Astrocyte (in vitro differentiated cells and primary cell): ENCODE measurements around the gene P3H2.

Experiments
- EZH2 ChIP-seq: IDR thresholded peaks from 2 replicates; pipeline ENCODE4 v1.6.1; 2012; ENCODE audit warnings: mild to moderate bottlenecking, low read length, inconsistent platforms; ENCODE audit not compliant: insufficient read depth
- TF ChIP-seq, protein P1 (sequence below): IDR thresholded peaks from 2 replicates; pipeline ENCODE4 v1.5.1; 2011; ENCODE audit warnings: low read depth, mild to moderate bottlenecking, inconsistent platforms, low read length, moderate library complexity; ENCODE audit not compliant: insufficient read depth

DNA sequence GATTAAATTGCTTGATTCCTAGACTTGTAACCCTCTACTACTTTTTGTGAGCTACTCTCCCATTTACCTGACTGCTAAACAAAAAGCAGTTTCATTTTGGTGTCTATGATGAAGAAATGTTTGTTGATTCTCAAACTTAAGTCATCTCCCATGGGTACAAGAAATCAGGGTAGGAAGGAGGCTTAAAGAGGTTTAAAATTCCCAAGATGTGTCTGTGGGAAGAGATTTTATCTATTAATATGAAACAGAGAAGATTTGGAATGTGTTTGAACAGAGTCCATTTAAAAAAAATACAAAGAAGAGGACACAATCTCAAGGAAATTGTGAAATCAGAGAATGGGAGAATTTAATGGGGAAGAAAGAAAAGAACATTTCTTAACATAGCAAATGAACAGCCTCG, 14.8 kb downstream of the P3H2 start:
- no peak for TF ChIP-seq EZH2
- TF ChIP-seq, protein P1, sequence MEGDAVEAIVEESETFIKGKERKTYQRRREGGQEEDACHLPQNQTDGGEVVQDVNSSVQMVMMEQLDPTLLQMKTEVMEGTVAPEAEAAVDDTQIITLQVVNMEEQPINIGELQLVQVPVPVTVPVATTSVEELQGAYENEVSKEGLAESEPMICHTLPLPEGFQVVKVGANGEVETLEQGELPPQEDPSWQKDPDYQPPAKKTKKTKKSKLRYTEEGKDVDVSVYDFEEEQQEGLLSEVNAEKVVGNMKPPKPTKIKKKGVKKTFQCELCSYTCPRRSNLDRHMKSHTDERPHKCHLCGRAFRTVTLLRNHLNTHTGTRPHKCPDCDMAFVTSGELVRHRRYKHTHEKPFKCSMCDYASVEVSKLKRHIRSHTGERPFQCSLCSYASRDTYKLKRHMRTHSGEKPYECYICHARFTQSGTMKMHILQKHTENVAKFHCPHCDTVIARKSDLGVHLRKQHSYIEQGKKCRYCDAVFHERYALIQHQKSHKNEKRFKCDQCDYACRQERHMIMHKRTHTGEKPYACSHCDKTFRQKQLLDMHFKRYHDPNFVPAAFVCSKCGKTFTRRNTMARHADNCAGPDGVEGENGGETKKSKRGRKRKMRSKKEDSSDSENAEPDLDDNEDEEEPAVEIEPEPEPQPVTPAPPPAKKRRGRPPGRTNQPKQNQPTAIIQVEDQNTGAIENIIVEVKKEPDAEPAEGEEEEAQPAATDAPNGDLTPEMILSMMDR: no peak
